Endothelial cell of umbilical vein (primary cell): ENCODE data around the gene CPXM2. TPM values are rescaled to one million over a fixed set of nuclear protein-coding genes. Genes with fewer than 3 reads are reported as not detected.

Experiments
- BruUV-seq: library from RNA; stranded (reverse); fragments of 400-500 nt; replicated peaks from 2 replicates; lab custom pipeline; 2021; lab: Mats Ljungman, UMichigan
- CTCF ChIA-PET: fragments of 300-600, 350-600 bp; sonication (Branson Sonifier 250); formaldehyde crosslinking; loops from one replicate; lab custom pipeline; 2021; ENCODE audit warnings: antibody characterized with exemption, inconsistent platforms; lab: Charles Lee
- POLR2A ChIA-PET: fragments of 300-600, 350-600 bp; sonication (Branson Sonifier 250); formaldehyde crosslinking; loops from one replicate; lab custom pipeline; 2021; ENCODE audit warnings: antibody characterized with exemption, inconsistent platforms; lab: Charles Lee
- DNase-seq: peaks from one replicate; pipeline ENCODE4 v3.0.0-alpha.2; 2011; ENCODE audit warnings: low read depth, low spot score
- FAIRE-seq: peaks from 2 replicates; lab custom pipeline; 2011; peaks lifted over from hg19 to GRCh38; lab: Jason Lieb, UNC
- H2AFZ ChIP-seq: 2 replicates; pipeline ENCODE4 v1.6.0; 2012; ENCODE audit warnings: low read depth, low read length, control low read depth, inconsistent platforms
- H3K27ac ChIP-seq: 2 replicates; pipeline ENCODE4 v1.5.1; 2011; ENCODE audit warnings: low read depth, mild to moderate bottlenecking, control low read depth, low read length, moderate library complexity; ENCODE audit not compliant: insufficient read depth
- H3K27me3 ChIP-seq, 2 experiments: 2 replicates each; pipeline versions ENCODE4 v1.6.0 to v1.6.1; 2011; ENCODE audit warnings: low read length in 2 of 2, mixed read lengths in 1 of 2; ENCODE audit not compliant: control insufficient read depth in 2 of 2, insufficient read depth in 2 of 2
- H3K36me3 ChIP-seq, 2 experiments: 2 replicates in 1 of 2; 3 replicates in 1 of 2; pipeline ENCODE4 v1.5.1; 2011; ENCODE audit warnings: low read length in 2 of 2, mild to moderate bottlenecking in 1 of 2, moderate library complexity in 1 of 2; ENCODE audit not compliant: control insufficient read depth in 2 of 2, insufficient read depth in 2 of 2; ENCODE audit errors: extremely low read depth in 1 of 2
- H3K4me1 ChIP-seq: 3 replicates; pipeline ENCODE4 v1.5.1; 2011; ENCODE audit warnings: mild to moderate bottlenecking, low read length; ENCODE audit not compliant: control insufficient read depth, insufficient read depth; ENCODE audit errors: extremely low read depth
- H3K4me2 ChIP-seq: 2 replicates; pipeline ENCODE4 v1.6.1; 2011; ENCODE audit warnings: low read length, control low read depth, mixed read lengths; ENCODE audit not compliant: insufficient read depth
- H3K4me3 ChIP-seq, 3 experiments: fragments of 200-600 bp in 1 of 3; sonication (generic), shearing (Covaris generic) in 1 of 3; replicated peaks in 1 of 3; 2 replicates each; pipeline ENCODE4 v1.5.1; 2011 to 2016; ENCODE audit warnings: control low read depth in 3 of 3, low read length in 3 of 3, mild to moderate bottlenecking in 2 of 3, inconsistent platforms in 1 of 3, low read depth in 1 of 3, moderate library complexity in 1 of 3; ENCODE audit not compliant: insufficient read depth in 1 of 3
- H3K79me2 ChIP-seq: 2 replicates; pipeline ENCODE4 v1.6.0; 2012; ENCODE audit warnings: low read length, inconsistent platforms; ENCODE audit not compliant: control insufficient read depth, insufficient read depth
- H3K9ac ChIP-seq: replicated peaks from 2 replicates; pipeline ENCODE3; 2011; ENCODE audit warnings: low read length, control low read depth; ENCODE audit not compliant: insufficient read depth; ENCODE audit errors: extremely low read depth
- H3K9me1 ChIP-seq: replicated peaks from 3 replicates; pipeline ENCODE4 v1.6.0; 2011; ENCODE audit warnings: mild to moderate bottlenecking, low read length; ENCODE audit not compliant: control insufficient read depth, insufficient read depth; ENCODE audit errors: extremely low read depth
- H3K9me3 ChIP-seq: replicated peaks from 2 replicates; pipeline ENCODE4 v1.5.1; 2012; ENCODE audit warnings: low read length, inconsistent platforms; ENCODE audit not compliant: control insufficient read depth, insufficient read depth
- H4K20me1 ChIP-seq: replicated peaks from 2 replicates; pipeline ENCODE3; 2011; ENCODE audit warnings: mild to moderate bottlenecking, low read length; ENCODE audit not compliant: control insufficient read depth, insufficient read depth; ENCODE audit errors: extremely low read depth
- EZH2 ChIP-seq: IDR thresholded peaks from 2 replicates; pipeline ENCODE4 v1.6.1; 2012; ENCODE audit warnings: borderline replicate concordance, low read depth, mild to moderate bottlenecking, moderate library complexity, low read length, inconsistent platforms; ENCODE audit not compliant: severe bottlenecking
- FOS ChIP-seq: IDR thresholded peaks from 2 replicates; pipeline ENCODE4 v1.6.1; 2011; ENCODE audit warnings: mild to moderate bottlenecking, low read length, moderate library complexity, borderline replicate concordance; ENCODE audit not compliant: insufficient read depth
- GATA2 ChIP-seq: IDR thresholded peaks from 2 replicates; pipeline ENCODE4 v1.7.0; 2011; ENCODE audit warnings: low read depth, mild to moderate bottlenecking, moderate library complexity, mixed read lengths, low read length; ENCODE audit not compliant: insufficient read length, insufficient read depth
- JUN ChIP-seq: IDR thresholded peaks from 2 replicates; pipeline ENCODE4 v1.6.1; 2011; ENCODE audit warnings: borderline replicate concordance, low read depth; ENCODE audit not compliant: insufficient read length, insufficient read depth
- MAX ChIP-seq: IDR thresholded peaks from 2 replicates; pipeline ENCODE4 v1.6.1; 2011; ENCODE audit not compliant: insufficient read depth, insufficient read length
- MYC ChIP-seq: IDR thresholded peaks from one replicate; pipeline ENCODE4 v1.6.1; 2011; ENCODE audit warnings: mild to moderate bottlenecking, low read depth, low read length
- POLR2A ChIP-seq: IDR thresholded peaks from 2 replicates; pipeline ENCODE4 v1.6.1; 2012; ENCODE audit warnings: low read depth, mild to moderate bottlenecking, control low read depth, low read length
- POLR2AphosphoS5 ChIP-seq: IDR thresholded peaks from 2 replicates; pipeline ENCODE4 v1.6.1; 2012; ENCODE audit warnings: low read depth, mild to moderate bottlenecking, control low read depth, low read length, moderate library complexity; ENCODE audit not compliant: insufficient read depth
- dilution Hi-C: fragments of 300-500 bp; cut with MboI; formaldehyde crosslinking; loops from one replicate; pipeline ENCODE4 v1.15.0; 2019; ENCODE audit warnings: low sequenced_read_pairs; ENCODE audit not compliant: extremely low pct_ligation_motif_present
- intact Hi-C: fragments of 100-400 bp; cut with micrococcal nuclease; formaldehyde crosslinking; loops from one replicate; pipeline ENCODE4 v1.10.0; 2022
- polyA plus RNA-seq, 4 experiments: library from polyadenylated mRNA; depleted of rRNA in 3 of 4; stranded (reverse) in 3 of 4; unstranded in 1 of 4; fragments of >200 nt; gene quantifications; 2 replicates each; pipeline versions ENCODE4 v1.2.1 to v1.2.3, GENCODE V29; 2011 to 2012; ENCODE audit warnings: missing spikeins in 1 of 4
- total RNA-seq: library from RNA; stranded (reverse); gene quantifications from 2 replicates; pipeline ENCODE4 v1.2.3, GENCODE V29; 2021
- TF ChIP-seq, protein P1 (sequence below), 2 donors: IDR thresholded peaks; 1 replicate in 1 of 2; 2 replicates in 1 of 2; pipeline ENCODE4 v1.5.1; 2011; ENCODE audit warnings: low read length in 2 of 2, mild to moderate bottlenecking in 2 of 2, moderate library complexity in 2 of 2, control low read depth in 1 of 2, inconsistent platforms in 1 of 2, low read depth in 1 of 2; ENCODE audit not compliant: insufficient read depth in 1 of 2; ENCODE audit errors: extremely low read depth in 1 of 2

The CPXM2 gene
- total and polyA plus RNA-seq, 2 donors (not counting 3 experiments of a cell fraction or from before 2014, with no cell fraction given), result 1.8 to 2.7 TPM

DNA sequence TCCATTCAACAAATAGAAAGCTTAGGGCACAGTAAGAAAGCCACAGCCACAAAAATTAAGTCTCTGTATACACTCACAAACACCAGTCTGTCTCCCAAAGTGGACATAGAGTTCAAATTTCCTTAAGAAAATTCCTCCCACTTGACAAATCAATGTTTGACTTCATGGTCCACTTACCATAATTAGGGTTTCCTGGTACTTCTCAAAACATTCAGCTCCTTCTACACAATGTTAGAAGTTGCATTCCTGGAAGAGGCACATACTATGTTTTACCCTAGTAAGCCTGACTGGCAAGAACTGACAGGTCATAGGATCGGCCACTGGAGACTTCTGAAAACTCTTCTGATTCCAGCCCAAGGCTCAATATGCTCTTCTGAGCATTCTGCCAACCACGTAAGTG, 70.5 kb downstream of the CPXM2 start:
- no peak overlapping the region for H3K4me2 ChIP-seq

More for the DNA sequence above, 70.5 kb downstream of the CPXM2 start:
- no peak for TF ChIP-seq FOS
- TF ChIP-seq MYC, result no peak
- no peak for TF ChIP-seq MAX
- no peak for TF ChIP-seq GATA2
- TF ChIP-seq POLR2AphosphoS5, result no peak
- no peak for TF ChIP-seq JUN
- TF ChIP-seq EZH2, result no peak
- TF ChIP-seq, protein P1, sequence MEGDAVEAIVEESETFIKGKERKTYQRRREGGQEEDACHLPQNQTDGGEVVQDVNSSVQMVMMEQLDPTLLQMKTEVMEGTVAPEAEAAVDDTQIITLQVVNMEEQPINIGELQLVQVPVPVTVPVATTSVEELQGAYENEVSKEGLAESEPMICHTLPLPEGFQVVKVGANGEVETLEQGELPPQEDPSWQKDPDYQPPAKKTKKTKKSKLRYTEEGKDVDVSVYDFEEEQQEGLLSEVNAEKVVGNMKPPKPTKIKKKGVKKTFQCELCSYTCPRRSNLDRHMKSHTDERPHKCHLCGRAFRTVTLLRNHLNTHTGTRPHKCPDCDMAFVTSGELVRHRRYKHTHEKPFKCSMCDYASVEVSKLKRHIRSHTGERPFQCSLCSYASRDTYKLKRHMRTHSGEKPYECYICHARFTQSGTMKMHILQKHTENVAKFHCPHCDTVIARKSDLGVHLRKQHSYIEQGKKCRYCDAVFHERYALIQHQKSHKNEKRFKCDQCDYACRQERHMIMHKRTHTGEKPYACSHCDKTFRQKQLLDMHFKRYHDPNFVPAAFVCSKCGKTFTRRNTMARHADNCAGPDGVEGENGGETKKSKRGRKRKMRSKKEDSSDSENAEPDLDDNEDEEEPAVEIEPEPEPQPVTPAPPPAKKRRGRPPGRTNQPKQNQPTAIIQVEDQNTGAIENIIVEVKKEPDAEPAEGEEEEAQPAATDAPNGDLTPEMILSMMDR (IDR thresholded peaks at IDR 0.05; ENCODE audit: extremely low read depth in 1 of 2, insufficient read depth in 1 of 2, low read depth in 1 of 2, low read length in 2 of 2), result no peak
- no peak for TF ChIP-seq POLR2A
- no peak overlapping the region for H3K27ac ChIP-seq
- H3K9me3 ChIP-seq, result no peaks in the 10 kb centered on the region
- dilution Hi-C loops, result no loop called here
- ChIA-PET CTCF (no interaction called here), POLR2A (no interaction called here)
- H3K27me3 ChIP-seq, result no peaks in the 10 kb centered on the region
- H3K9me1 ChIP-seq, result no peaks in the 10 kb centered on the region
- FAIRE-seq (no peak), DNase-seq (no peak)
- H4K20me1 ChIP-seq, result no peaks in the 10 kb centered on the region
- no TSS peak for BruUV-seq
- H3K4me1 ChIP-seq, result no peaks in the 10 kb centered on the region
- H3K4me3 ChIP-seq, result no peak overlapping the region
- no peaks in the 10 kb centered on the region for H3K36me3 ChIP-seq
- H2AFZ ChIP-seq, result no peak overlapping the region
- no peaks in the 10 kb centered on the region for H3K79me2 ChIP-seq
- intact Hi-C loops, result no loop called here
- H3K9ac ChIP-seq, result no peak overlapping the region
